ENCODE measurements around the gene CASZ1. TPM values are rescaled to one million over a fixed set of nuclear protein-coding genes. Genes with fewer than 3 reads are reported as not detected.

The CASZ1 gene
- polyA plus RNA-seq, 1 experiment = 0.06 TPM

- no peak for TF ChIP-seq CTCF (IDR thresholded peaks at IDR 0.05; ENCODE audit: low read depth, low read length)
- CTCF ChIA-PET = no interaction called here
- H3K27ac ChIP-seq (ENCODE audit: low read depth, low read length) = no peak overlapping the region
Measured at GRCh38 chr1:10598389-10598702, 198.1 kb downstream of the CASZ1 start.

GRCh38 chr1:10597492-10598388 lies 198.7 kb downstream of the CASZ1 start:
- no peaks in the 10 kb centered on the region for H3K27me3 ChIP-seq (ENCODE audit: control insufficient read depth, insufficient read depth, low read length)
- no peak for TF ChIP-seq CTCF (IDR thresholded peaks at IDR 0.05; ENCODE audit: low read depth, low read length)
- DNase-seq (ENCODE audit: low read depth, low spot score) = no peak
- no peak overlapping the region for H3K27ac ChIP-seq (ENCODE audit: low read depth, low read length)
- POLR2A ChIA-PET = no interaction called here
- H3K9me3 ChIP-seq (ENCODE audit: control insufficient read depth, insufficient read depth, low read length) = no peaks in the 10 kb centered on the region
- H3K4me3 ChIP-seq (ENCODE audit: low read depth, low read length) = no peak overlapping the region
- CTCF ChIA-PET = no interaction called here

More at GRCh38 chr1:10598389-10598702, 198.1 kb downstream of the CASZ1 start:
- POLR2A ChIA-PET = no interaction called here
- Histone ChIP-seq H3K27me3 (ENCODE audit: control insufficient read depth, insufficient read depth, low read length) (no peaks in the 10 kb centered on the region), H3K9me3 (ENCODE audit: control insufficient read depth, insufficient read depth, low read length) (no peaks in the 10 kb centered on the region), H3K4me3 (ENCODE audit: low read depth, low read length) (no peak overlapping the region)
- no peak for DNase-seq (ENCODE audit: low read depth, low spot score)

- ChIA-PET POLR2A (no interaction called here), CTCF (interaction anchor here (0.6 kb wide), 1 partner anchor 111 kb away, joined by 5 read pairs; no protein-coding TSS in a partner anchor)
- Histone ChIP-seq H3K4me3 (ENCODE audit: low read depth, low read length) (no peak overlapping the region), H3K9me3 (ENCODE audit: control insufficient read depth, insufficient read depth, low read length) (no peaks in the 10 kb centered on the region), H3K27ac (ENCODE audit: low read depth, low read length) (peak overlapping the region; percentile 31), H3K27me3 (ENCODE audit: control insufficient read depth, insufficient read depth, low read length) (no peaks in the 10 kb centered on the region)
- TF ChIP-seq CTCF (IDR thresholded peaks at IDR 0.05; ENCODE audit: low read depth, low read length) = no peak
- DNase-seq (ENCODE audit: low read depth, low spot score) = no peak
Measured at GRCh38 chr1:10596780-10597179, 199.7 kb downstream of the CASZ1 start.

- Histone ChIP-seq H3K4me3 (ENCODE audit: low read depth, low read length) (no peak overlapping the region), H3K27me3 (ENCODE audit: control insufficient read depth, insufficient read depth, low read length) (no peaks in the 10 kb centered on the region), H3K27ac (ENCODE audit: low read depth, low read length) (no peak overlapping the region), H3K9me3 (ENCODE audit: control insufficient read depth, insufficient read depth, low read length) (no peaks in the 10 kb centered on the region)
- no peak for DNase-seq (ENCODE audit: low read depth, low spot score)
- CTCF ChIA-PET = no interaction called here
- TF ChIP-seq CTCF (IDR thresholded peaks at IDR 0.05; ENCODE audit: low read depth, low read length) = no peak
- POLR2A ChIA-PET = no interaction called here
Measured at GRCh38 chr1:10594595-10595223, 201.7 kb downstream of the CASZ1 start.

- no peaks in the 10 kb centered on the region for H3K27me3 ChIP-seq (ENCODE audit: control insufficient read depth, insufficient read depth, low read length)
- CTCF ChIA-PET = no interaction called here
- no peaks in the 10 kb centered on the region for H3K9me3 ChIP-seq (ENCODE audit: control insufficient read depth, insufficient read depth, low read length)
- no peak overlapping the region for H3K4me3 ChIP-seq (ENCODE audit: low read depth, low read length)
- DNase-seq (ENCODE audit: low read depth, low spot score) = no peak
- no peak overlapping the region for H3K27ac ChIP-seq (ENCODE audit: low read depth, low read length)
- TF ChIP-seq CTCF (IDR thresholded peaks at IDR 0.05; ENCODE audit: low read depth, low read length) = no peak
- POLR2A ChIA-PET = no interaction called here
Measured at GRCh38 chr1:10593750-10594149, 202.7 kb downstream of the CASZ1 start.
